Measurements from ENCODE around the gene SUPT3H. TPM values are rescaled to one million over a fixed set of nuclear protein-coding genes. Genes with fewer than 3 reads are reported as not detected.

SUPT3H gene
- polyA plus RNA-seq, 1 donor (not counting 4 experiments of a cell fraction or from before 2014, with no cell fraction given), result 7.6 TPM

- H3K4me1 ChIP-seq (ENCODE audit: control insufficient read depth, extremely low read depth, insufficient read depth, low read length), result no peaks in the 10 kb centered on the region
- DNase-seq (ENCODE audit: low read depth, low spot score) (no peak), FAIRE-seq (no peak)
- no peak overlapping the region for H3K9ac ChIP-seq (ENCODE audit: control insufficient read depth, extremely low read depth, insufficient read depth, low read length)
- no peaks in the 10 kb centered on the region for H3K9me3 ChIP-seq (ENCODE audit: control insufficient read depth, low read depth, low read length)
- H3K36me3 ChIP-seq (ENCODE audit: control insufficient read depth in 2 of 2, extremely low read depth in 1 of 2, insufficient read depth in 2 of 2, low read length in 2 of 2), result no peaks in the 10 kb centered on the region
- dilution Hi-C loops (cut with MboI; ENCODE audit: extremely low pct_ligation_motif_present, low sequenced_read_pairs), result no loop called here
- no peak overlapping the region for H3K4me2 ChIP-seq (ENCODE audit: control insufficient read depth, extremely low read depth, insufficient read depth, low read depth, low read length)
- no peaks in the 10 kb centered on the region for H4K20me1 ChIP-seq (ENCODE audit: control insufficient read depth, extremely low read depth, insufficient read depth, low read length)
- no peak overlapping the region for H3K27ac ChIP-seq (ENCODE audit: control insufficient read depth, insufficient read depth, low read length)
- H3K4me3 ChIP-seq (ENCODE audit: control insufficient read depth in 2 of 3, extremely low read depth in 1 of 3, insufficient read depth in 2 of 3, low read depth in 1 of 3, low read length in 3 of 3), result no peak overlapping the region
- no peaks in the 10 kb centered on the region for H3K9me1 ChIP-seq (ENCODE audit: control insufficient read depth, extremely low read depth, insufficient read depth, low read length)
- H2AFZ ChIP-seq (ENCODE audit: control insufficient read depth, low read length), result no peak overlapping the region
- TF ChIP-seq CTCF (optimal IDR thresholded peaks at IDR 0.05 in 1 of 3, IDR thresholded peaks at IDR 0.05 in 1 of 3, conservative IDR thresholded peaks at IDR 0.05 in 1 of 3; ENCODE audit: extremely low read depth in 1 of 3, insufficient read depth in 2 of 3, low read length in 3 of 3), result no peak
- TF ChIP-seq EZH2 (IDR thresholded peaks at IDR 0.05; ENCODE audit: low read length), result no peak
- H3K27me3 ChIP-seq (ENCODE audit: control insufficient read depth, extremely low read depth, insufficient read depth, low read length), result no peaks in the 10 kb centered on the region
- H3K79me2 ChIP-seq (ENCODE audit: control insufficient read depth, insufficient read depth, low read length), result no peaks in the 10 kb centered on the region
These were observed 546.6 kb downstream of the SUPT3H start for GRCh38 chr6:44831002-44831610.

GRCh38 chr6:44829836-44830235, 547.9 kb downstream of the SUPT3H start:
- no peaks in the 10 kb centered on the region for H3K79me2 ChIP-seq (ENCODE audit: control insufficient read depth, insufficient read depth, low read length)
- FAIRE-seq (no peak), DNase-seq (ENCODE audit: low read depth, low spot score) (no peak)
- dilution Hi-C loops (cut with MboI; ENCODE audit: extremely low pct_ligation_motif_present, low sequenced_read_pairs), result no loop called here
- H3K27me3 ChIP-seq (ENCODE audit: control insufficient read depth, extremely low read depth, insufficient read depth, low read length), result no peaks in the 10 kb centered on the region
- H3K27ac ChIP-seq (ENCODE audit: control insufficient read depth, insufficient read depth, low read length), result no peak overlapping the region
- H3K9me1 ChIP-seq (ENCODE audit: control insufficient read depth, extremely low read depth, insufficient read depth, low read length), result no peaks in the 10 kb centered on the region
- H3K9me3 ChIP-seq (ENCODE audit: control insufficient read depth, low read depth, low read length), result no peaks in the 10 kb centered on the region
- no peaks in the 10 kb centered on the region for H4K20me1 ChIP-seq (ENCODE audit: control insufficient read depth, extremely low read depth, insufficient read depth, low read length)
- no peak overlapping the region for H3K9ac ChIP-seq (ENCODE audit: control insufficient read depth, extremely low read depth, insufficient read depth, low read length)
- no peak overlapping the region for H3K4me3 ChIP-seq (ENCODE audit: control insufficient read depth in 2 of 3, extremely low read depth in 1 of 3, insufficient read depth in 2 of 3, low read depth in 1 of 3, low read length in 3 of 3)
- TF ChIP-seq EZH2 (IDR thresholded peaks at IDR 0.05; ENCODE audit: low read length), result no peak
- no peak for TF ChIP-seq CTCF (optimal IDR thresholded peaks at IDR 0.05 in 1 of 3, IDR thresholded peaks at IDR 0.05 in 1 of 3, conservative IDR thresholded peaks at IDR 0.05 in 1 of 3; ENCODE audit: extremely low read depth in 1 of 3, insufficient read depth in 2 of 3, low read length in 3 of 3)
- H3K36me3 ChIP-seq (ENCODE audit: control insufficient read depth in 2 of 2, extremely low read depth in 1 of 2, insufficient read depth in 2 of 2, low read length in 2 of 2), result no peaks in the 10 kb centered on the region
- H3K4me1 ChIP-seq (ENCODE audit: control insufficient read depth, extremely low read depth, insufficient read depth, low read length), result no peaks in the 10 kb centered on the region
- no peak overlapping the region for H3K4me2 ChIP-seq (ENCODE audit: control insufficient read depth, extremely low read depth, insufficient read depth, low read depth, low read length)
- H2AFZ ChIP-seq (ENCODE audit: control insufficient read depth, low read length), result no peak overlapping the region
